Measurements from ENCODE around the gene RIMS1.

The RIMS1 gene

DNA sequence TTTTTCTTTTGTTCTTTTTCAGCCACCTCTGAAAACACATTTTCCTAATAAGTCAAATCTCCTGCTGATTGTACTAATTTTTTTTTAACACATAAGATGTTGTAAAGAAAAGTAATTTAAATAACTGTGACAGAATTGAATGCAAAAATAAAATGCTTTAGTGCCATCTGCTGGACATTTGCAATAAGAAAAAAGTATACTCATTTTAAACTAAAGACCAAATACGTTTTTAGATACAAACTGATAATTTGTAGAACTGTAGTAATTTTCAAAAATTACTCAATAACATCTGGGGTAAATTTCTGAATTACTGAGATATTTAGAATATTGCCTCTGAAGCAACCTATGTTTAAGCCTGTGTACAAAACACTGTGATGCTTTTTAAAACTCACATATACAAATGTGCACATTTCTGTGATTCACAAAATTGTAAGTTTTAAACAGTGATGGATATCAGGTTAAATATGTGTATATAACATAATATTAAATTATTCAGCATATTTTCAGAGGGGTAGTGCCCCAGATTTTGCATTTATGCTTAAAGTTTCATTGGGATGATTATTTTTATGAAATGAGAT, 198.7 kb downstream of the RIMS1 start:
- no peak for DNase-seq

DNA sequence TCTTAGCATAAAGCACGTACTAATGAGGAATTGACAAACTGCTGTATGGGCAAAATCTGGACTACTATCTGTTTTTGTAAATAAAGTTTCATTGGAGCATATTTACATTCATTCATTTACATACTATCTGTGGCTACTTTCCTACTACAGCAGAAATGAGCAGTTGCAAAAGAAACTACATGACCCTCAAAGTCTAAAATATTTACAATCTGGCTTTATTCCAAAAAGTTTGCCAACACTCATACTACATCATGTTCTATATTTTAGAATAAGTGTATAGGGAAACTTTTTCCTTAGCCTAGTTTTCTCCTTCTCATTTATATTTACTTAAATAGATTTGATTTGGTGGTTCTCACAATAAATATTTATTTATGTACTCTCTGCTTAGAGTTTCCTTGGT, 208.2 kb downstream of the RIMS1 start:
- DNase-seq = no peak

DNA sequence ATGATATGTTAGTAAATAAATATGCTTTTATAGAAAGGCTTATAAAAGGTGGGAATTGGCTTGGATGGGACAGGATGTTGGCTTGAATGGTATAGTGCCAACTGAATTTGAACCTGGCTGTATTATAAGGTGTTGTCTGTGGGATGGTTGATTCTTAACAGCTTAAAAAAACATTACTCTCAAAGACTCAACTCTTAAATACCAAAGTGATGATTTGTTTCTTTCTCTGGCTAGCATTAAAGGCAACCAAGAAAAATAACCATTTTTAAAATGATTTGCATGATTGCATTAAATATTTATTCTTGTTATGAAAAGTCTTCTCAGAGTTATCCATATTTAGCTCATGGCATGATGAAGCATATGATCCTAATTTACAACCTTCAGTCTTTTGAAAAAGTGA, 216.2 kb downstream of the RIMS1 start:
- no peak for DNase-seq

DNA sequence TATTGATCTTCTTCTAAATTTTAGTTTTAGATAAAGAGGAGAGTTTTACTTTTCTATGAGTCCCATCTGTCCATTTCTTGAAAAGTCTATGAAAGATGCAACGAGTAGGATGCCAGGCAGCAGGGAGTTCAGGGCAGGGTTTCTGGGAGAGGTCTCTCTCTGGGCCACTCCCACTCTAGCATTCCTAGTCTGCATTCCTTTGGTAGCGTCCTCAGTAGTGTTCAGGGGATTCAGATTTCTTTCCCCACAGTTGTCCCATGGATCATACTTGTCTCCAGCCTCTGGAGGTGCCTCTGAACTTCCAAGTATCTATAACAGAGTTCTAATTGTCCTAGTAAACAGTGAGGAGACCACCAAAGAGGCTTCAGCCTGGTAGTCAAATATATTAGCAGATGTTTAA, 225.3 kb downstream of the RIMS1 start:
- no peak for DNase-seq

DNA sequence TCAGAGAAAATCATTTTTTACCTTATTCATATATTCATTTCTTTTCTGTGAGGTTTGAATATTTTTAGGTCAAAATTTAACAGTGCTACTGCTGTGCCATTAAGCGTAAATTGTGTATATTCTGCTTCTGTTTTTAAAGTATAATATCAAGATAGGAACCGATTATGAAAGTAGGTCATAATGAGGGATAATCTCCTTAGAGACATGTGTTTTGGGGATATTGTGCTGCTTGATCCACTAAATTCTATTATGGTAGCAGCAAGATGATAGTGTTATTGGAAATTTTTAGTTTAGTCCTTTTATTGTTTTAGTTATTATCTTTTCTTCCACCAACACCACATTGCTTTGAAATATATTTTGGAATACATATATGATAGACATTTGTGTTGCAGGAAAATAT, 244.0 kb downstream of the RIMS1 start:
- DNase-seq = no peak

DNA sequence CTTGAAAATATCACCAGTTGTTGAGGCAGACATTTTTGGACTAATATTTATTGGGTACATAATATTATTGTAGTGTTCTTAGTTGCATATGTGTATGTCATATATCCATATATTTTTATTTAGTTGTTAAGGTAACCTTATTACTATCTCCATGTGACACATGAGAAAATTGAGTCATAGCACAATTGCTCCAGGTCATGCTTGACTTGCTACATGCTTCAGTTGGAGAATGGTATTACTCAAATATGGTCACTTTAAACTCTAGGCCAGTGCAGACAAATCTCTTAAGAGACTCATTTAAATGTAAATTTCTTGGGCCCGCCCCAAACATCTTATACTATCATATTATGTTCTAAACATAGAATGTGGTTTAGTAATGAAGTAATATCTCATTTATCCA, 246.1 kb downstream of the RIMS1 start:
- no peak for DNase-seq

DNA sequence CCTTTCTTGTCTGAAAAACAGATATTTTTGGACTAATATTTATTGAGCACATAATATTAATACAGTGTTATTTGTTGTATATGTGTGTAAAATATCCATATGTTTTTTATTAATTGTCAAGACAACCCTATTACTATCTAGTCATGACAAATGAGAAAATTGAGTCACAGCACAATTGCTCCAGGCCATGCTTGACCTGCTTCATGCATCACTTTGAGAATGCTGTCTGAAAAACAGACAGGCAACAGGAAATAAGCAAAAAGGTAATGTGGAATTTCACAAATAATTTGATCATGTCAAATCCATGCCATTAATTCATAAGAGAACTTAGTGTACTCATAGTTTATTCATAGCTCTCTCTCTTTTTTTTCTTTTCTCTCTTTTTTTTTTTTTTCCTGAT, 246.5 kb downstream of the RIMS1 start:
- no peak for DNase-seq

DNA sequence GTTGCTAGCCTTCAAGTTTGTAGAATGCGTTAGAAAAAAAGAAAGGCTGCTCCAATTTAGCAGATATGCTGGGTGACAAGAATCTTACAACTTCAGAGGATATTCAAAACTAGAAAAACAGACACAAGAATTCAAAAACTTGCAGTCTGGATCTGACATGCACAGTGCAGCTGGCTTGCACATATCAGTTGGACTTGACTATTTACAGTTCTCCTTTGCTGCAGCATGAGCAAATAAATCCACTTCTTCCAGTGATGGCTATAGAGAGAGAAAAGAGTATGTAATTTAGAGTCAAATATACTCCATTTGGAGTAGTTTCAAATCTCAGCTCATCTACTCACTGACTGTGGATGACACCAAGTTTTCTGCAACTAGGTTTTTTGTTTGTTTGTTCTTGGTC, 247.0 kb downstream of the RIMS1 start:
- no peak for DNase-seq

DNA sequence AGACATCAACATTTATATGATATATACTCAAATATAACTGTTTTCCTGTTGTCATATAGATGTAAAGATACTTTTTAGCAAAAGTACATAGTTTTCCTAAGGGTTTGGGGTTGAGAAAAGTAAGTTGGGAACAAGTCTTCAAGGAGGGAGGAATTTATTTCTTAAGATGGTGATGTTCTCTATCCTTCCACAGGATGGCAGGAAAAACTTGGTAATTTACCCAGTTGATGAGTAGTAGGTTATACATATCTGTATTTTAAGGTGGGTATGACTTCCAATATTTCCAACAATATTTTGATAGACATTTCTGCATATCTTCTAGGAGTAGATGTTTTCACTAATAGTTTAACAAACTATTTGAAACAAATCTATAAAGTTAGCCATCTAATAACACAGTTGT, 254.4 kb downstream of the RIMS1 start:
- no peak for DNase-seq

DNA sequence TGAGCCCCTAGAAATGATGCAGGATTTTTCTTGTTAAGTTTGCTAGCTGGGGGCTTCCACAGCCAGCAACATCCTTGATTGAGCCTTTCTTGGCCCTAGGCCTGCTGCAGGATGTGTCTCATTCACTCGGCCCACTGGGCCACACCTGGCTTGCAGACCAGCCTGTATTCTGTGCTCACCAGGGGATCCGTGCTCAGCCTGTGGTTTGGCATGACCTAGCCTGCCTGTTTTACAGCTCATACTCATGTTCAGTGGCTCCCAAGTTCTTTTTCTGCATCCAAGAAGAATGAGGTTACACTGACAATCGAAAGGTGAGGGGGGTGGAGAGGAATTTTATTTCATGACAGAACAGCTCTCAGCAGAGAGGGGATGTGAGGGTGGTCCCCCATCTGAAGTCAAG, 263.4 kb downstream of the RIMS1 start:
- DNase-seq = no peak

DNA sequence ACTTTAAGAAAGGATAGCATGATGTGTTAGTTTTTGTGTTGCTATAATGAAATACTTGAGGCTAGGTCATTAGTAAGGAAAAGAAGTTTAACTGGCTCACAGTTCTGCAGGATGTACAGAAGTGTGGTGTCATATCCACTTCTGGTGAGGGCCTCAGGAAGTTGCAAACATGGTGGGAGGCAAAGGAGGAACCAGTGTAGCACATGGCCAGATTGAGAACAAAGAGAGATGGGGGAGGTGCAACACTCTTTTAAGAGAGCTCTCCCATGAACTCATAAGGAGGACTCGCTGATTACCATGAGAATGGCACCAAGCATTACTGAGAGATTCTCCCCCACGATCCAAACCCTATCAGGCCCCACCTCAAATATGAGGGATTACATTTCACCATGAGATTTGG, 265.4 kb downstream of the RIMS1 start:
- DNase-seq = no peak

DNA sequence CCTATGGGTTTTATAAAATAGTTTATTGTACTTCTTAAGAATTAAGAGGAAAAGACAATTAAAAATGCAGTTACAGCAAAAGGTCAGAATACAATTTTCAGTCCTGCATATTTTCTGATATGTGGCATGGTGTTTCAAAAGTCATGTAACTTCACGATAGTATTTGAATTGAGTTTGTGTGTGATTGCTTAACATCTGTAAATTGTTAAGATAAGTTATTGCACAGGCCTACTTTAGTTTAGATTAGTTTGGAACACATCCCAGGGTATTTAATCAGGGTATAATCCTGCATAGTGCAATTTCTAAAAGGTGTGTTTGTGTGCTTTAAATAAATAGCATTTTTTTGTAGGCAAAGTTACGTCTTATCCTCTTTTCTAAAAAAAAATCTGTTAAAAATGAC, 289.6 kb downstream of the RIMS1 start:
- DNase-seq = no peak

DNA sequence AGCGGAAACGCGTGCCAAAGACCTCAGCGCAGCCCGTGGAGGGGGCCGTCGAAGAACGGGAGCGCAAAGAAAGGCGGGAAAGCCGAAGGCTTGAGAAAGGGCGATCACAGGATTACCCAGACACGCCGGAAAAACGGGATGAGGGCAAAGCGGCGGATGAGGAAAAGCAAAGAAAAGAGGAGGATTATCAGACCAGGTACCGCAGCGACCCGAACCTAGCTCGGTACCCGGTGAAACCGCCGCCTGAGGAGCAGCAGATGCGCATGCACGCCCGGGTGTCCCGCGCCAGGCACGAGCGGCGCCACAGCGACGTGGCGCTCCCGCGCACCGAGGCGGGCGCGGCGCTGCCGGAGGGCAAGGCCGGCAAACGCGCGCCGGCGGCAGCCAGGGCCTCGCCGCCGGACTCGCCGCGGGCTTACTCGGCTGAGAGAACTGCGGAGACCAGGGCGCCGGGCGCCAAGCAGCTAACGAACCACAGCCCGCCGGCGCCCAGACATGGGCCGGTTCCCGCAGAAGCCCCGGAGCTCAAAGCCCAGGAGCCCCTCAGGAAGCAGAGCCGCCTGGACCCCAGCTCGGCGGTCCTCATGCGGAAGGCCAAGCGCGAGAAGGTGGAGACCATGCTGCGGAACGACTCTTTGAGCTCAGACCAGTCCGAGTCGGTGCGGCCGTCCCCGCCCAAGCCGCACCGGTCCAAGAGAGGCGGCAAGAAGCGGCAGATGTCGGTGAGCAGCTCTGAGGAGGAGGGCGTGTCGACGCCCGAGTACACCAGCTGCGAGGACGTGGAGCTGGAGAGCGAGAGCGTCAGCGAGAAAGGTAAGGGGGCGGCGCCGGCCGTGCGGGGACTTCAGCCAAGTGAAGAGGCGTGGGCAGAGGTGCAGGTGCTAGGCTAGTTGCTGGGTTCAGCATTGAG, 296.2 kb downstream of the RIMS1 start:
- DNase-seq = peak; percentile 84

DNA sequence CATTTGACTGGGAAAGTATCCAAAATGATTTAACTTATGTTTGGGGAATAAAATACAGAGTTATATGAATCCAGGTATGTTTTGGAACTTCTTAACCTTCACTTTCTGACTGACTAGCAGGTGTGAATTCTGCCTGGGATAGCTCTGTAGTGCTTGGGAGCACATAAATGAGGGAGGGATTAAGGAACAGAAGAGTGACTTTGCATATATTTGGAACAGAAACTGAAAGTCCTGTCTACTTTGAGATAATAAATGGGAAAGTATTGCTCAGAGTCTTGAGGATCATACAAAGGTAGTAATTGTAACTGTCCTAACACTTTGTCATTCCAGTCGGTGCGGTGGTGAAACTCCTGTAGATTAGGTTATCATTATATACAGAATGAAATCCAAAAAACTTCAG, 317.6 kb downstream of the RIMS1 start:
- no peak for DNase-seq

DNA sequence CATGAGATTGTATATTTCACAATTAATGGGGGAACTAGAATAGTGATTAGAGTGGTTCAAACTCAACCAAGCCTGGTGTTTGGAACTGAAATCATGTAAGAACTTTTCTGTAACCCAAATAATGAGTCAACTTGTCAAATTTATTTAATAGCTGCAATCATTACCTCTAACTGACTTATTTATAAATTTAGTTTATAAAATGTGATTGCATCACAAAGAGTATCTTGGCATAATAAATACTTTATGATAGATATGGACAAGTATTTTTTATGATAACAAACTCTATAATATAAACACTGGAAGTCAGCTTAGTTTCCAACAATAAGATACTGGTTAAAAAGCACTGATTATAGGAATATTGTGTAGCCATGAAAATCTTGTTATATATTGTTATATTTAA, 319.1 kb downstream of the RIMS1 start:
- no peak for DNase-seq

DNA sequence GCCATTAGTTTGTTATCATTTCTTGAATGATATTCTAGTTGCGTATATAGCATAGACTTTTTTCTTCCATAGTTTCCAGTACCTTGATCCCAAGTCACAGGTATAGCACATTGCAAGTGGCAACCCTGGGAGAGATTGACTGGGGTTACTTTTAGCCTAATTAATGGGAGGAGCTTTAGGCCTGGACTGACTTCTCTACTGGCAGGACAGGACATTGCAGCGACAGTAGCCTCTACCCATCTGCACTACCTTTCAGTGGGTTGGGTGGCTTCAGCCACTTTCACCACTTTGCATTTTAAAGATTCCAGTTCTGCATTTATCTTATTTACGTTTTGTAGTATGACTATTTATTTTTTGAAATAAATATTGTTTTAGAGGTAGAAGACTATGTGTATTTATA, 320.3 kb downstream of the RIMS1 start:
- DNase-seq = no peak

DNA sequence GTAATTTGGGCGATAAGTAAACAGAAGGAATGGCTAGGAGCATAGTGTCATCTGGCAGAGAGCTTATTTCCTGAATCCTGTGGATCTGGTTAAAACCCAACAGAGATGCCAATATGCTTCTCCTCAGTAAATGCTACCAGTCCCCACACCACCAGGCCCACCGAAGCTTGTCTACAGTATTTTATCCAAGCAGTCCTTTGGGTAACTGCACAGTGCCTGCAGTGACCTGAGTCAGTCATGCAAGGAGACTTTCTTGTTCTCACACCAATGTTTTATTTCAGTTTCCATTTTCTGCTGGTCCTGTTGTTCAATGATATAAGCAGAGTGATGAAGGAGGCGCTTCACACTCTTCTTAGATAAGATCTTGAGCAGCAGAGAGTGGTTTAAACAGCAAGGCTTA, 326.3 kb downstream of the RIMS1 start:
- no peak for DNase-seq

DNA sequence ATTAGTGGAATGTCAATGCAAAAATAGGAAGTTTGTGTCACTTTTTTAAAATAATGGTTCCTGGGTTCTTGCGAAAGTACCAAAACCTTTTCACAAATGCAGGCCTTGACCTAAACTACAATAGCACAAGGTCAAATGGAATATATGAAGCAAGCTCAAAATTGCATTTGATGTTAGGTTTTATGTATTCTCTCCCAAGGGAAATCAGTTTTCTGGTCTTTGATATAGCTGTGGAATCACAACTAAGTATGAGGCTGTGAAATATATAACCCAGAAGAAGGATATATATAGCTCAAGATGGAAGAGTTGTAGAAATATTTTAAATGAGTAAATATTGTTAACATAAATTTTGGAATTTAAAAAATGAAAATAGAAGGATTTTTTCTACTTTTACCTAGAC, 327.3 kb downstream of the RIMS1 start:
- DNase-seq = no peak

DNA sequence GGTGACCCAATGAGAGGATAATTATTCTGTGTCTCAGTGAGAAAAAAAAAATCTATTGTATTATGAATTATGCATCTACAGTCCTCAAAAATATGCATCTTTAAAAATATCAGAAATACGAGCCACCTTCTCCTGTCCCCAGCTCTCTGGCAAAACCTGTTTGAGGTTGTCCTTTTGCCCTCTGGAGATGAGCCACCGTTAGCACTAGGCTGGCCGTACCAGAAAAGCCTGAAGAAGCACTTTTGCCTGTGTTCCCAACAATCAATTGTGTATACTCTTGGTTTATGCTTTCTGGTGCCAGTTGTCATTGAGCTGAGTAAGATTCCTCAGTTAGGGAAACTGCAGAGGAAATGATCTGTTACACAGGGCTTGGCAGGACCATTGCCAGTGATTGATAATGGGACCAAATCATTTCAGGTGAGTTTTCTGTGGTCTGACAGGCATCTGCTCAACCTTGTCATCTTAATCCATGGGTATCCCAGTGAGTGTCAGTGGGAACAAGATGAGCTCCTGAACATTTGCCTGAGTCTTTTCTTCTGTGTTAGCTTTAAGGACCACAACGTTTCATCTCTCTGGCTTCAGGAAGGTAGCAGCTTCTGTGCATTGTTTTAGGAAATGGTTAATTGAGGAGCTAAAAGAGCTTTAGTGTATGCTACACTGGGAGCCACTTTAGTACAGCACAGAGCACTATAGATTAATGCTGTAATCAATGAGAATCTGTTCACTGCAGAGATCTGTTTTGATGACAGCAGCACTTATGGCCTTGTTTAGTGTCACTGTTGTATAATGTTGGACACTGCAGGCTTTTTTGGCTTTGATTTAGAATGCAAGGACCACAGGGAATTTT, 330.1 kb downstream of the RIMS1 start:
- DNase-seq = no peak

DNA sequence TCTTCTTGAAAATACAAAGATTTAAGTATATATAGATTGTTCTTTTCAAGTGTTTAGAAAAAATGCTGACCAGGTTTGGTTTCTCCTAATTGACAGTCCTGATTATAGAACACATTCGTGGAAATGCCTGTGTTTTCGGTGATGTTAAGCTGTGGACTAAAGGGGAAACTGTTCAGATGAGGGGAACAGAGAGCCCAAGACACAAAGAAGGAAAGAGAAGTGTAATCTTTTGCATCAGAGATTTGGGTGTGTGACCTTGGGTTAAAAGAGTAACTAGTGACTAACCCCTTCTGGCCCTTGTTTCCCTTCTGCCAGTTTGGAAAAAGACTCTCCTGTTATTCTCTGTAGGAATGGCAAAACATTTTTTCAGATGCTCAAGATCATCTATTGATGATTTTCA, 331.3 kb downstream of the RIMS1 start:
- no peak for DNase-seq

DNA sequence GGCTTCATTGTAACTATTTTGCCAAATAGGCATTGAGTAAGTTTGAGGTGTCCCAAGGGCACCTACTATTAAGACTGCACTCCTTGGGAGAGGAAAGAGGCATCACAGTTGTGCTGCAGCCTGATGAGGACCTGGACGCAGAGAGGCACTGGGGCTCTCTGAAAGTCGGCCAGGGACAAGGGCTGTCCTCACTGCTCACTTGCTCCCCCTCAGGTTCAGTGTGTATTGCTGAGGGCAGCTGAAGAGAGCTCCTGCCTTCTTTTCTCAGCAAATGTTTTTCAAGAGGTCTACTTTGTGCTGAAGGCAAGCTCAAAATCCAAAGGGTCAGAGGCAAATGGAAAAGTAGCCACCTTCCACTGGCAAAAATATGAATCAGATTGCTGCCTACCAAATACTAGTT, 331.8 kb downstream of the RIMS1 start:
- peak; percentile 1 for DNase-seq

DNA sequence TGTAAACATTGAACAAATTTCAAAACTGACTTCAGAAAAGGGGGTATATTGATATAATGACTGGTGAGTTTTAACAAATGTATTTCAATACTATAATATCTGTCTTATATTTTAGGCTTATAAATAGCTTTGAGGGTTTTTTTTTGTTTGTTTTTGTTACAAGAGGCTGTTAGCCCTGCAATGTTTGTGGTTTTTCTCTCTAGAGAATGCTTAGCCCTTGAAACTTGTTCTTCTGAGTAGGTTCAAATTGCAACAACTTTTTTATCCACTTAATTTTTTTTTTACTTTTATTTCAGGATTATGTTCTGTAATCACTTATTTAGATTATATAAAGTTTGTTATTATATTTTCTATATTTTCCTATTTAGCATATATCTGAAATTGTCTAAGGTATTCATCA, 333.2 kb downstream of the RIMS1 start:
- no peak for DNase-seq

DNA sequence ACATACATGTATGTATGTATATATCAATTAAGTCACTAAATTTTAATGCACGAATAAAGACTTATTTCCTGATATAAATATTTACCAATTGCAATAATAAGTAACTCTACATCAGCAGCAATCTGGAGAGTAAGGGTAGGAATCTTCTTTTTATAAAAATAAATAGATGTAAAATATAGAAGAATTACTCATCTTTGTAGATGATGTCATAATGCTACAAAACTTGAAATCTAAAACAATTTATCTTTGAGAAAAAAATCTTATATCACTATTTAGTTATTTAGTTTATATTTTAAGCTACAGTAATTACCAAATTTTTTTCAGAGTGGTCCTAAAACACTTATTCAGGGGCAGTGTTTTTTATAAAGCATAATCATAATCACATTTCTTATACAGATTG, 351.7 kb downstream of the RIMS1 start:
- DNase-seq = no peak

Measured in right kidney (tissue), 1 donor.